Fibroblast of skin of right biceps (primary cell): Measurements from ENCODE around the gene TMTC2.

Source experiments
- DNase-seq: peaks from one replicate; pipeline ENCODE4 v3.0.0-alpha.2; 2013

Gene TMTC2

DNA sequence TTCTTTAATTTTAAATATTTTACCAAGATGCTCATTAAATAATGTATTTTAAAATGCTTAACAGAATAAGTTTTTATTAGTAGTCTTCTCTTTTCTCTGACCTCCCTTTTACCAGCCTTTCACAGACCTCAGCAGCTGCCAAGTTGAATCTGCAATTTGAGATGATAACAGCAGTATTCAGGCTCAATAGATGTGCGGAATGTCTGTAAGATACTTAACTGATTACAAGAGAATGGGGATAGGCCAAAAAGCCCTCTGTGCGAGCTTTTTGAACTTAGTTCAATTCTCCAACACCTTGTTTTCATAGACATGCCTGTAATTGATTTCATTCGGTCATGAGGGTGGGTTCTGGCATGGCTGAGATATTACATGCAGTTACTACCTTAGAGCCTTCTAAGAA lies 277.2 kb downstream of the TMTC2 start:
- no peak for DNase-seq

GRCh38 chr12:82964446-82964845 lies 277.7 kb downstream of the TMTC2 start:
- DNase-seq = no peak

GRCh38 chr12:82966001-82966559 lies 279.4 kb downstream of the TMTC2 start:
- no peak for DNase-seq

GRCh38 chr12:82968631-82969367 lies 282.1 kb downstream of the TMTC2 start:
- no peak for DNase-seq

- DNase-seq = no peak
Observed at GRCh38 chr12:82970614-82971013, 283.9 kb downstream of the TMTC2 start.

DNA sequence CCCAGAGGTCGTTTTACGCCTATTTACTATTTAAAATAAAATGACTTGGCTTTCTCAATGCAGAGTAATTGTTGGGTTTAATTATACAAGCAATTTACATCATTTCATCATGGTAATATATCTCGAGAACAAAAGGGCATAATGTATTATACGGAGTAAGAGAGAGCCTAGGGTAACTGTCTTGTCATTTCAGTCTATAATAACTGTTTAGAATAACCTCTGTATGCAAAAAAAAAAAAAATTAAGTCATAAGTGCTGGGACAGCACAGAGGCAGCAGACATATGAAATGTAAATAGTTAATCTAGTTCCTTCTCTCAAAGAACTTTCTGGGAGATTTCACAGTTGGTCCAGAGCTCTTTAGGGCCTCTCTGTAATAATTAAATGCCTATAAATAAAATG lies 284.9 kb downstream of the TMTC2 start:
- no peak for DNase-seq

- no peak for DNase-seq
Observed at GRCh38 chr12:82972624-82973023, 285.9 kb downstream of the TMTC2 start.

- DNase-seq = no peak
Observed at GRCh38 chr12:82973592-82973991, 286.9 kb downstream of the TMTC2 start.

- DNase-seq = peak; percentile 12
Observed at GRCh38 chr12:82981150-82981549, 294.4 kb downstream of the TMTC2 start.

DNA sequence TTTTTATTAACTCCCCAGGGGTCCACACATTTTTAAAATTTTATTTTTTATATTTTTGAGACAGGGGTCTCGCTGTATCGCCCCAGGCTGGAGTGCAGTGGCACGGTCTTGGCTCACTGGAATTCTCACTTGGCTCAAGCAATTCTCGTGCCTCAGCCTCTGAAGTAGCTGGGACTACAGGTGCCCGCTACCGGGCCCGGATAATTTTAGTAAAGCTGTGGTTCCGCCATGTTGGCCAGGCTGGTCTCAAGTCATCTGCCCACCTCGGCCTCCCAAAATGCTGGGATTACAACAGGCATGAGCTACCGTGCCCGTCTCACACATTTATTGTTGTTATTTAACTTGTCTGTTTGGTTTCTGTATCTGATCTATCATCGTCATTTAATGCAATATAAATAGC lies 307.4 kb downstream of the TMTC2 start:
- no peak for DNase-seq

DNA sequence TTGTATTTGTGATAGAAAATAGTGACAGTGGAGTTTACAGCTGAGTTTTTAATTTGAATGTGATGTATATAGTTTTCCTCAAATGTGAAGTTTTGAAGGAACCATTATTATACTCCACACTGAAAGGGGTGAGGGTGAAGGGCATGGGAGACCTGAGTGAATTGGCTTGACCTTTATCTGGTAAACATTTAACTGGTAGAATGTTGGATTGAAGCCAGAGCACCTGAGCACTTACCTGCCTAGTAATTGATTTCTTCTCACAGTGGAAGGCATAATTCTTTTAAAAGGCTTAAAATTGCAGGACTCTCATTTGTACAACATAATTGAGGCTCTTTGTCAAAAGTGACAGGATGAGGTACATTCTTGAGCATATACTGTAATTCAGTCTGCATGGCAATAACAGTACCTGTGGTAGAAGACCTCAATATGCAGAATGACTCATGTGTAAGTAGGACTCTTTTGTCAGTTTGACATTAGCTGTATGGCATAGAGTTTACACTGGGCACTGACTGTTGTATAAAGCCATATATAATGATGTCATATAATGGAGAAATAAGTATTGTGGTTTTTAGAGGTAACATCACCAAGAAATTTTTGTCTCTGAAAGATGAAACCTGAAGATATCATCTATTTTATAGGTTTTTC lies 309.6 kb downstream of the TMTC2 start:
- no peak for DNase-seq

DNA sequence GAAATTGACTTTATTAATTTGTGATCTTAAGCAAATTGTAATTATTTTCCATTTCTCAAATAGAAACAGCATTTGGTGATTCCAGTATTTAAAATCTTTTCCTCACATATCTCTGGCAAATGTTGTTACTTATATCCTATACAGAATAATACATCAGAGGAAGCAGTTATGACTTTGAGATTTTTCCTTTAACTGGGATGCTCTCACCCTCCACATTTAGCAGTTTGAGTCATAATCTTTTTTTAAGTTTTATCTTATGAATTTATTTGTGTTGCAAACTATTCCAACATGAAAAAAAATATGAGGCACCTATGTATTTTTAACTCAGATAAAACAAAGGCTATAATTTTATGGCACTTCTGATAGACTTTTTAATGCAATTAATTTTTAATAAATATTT lies 311.8 kb downstream of the TMTC2 start:
- DNase-seq = no peak

DNA sequence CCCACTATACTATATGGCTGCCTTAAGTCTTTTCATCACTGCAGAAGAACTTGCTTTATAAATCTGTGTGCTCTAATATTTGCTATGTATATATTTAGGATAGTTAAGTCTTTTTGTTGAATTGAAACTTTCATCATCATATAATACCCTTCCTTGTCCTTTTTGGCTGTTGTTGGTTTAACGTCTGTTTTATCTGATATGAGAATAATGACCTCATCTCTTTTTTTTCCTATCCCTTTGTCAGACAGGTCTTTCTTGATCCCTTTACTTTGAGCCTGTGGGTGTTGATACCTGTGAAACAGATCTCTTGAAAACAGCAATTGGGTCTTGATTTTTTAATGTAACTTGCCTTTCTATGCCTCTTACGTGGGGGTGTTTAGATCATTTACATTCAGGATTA lies 316.3 kb downstream of the TMTC2 start:
- no peak for DNase-seq

DNA sequence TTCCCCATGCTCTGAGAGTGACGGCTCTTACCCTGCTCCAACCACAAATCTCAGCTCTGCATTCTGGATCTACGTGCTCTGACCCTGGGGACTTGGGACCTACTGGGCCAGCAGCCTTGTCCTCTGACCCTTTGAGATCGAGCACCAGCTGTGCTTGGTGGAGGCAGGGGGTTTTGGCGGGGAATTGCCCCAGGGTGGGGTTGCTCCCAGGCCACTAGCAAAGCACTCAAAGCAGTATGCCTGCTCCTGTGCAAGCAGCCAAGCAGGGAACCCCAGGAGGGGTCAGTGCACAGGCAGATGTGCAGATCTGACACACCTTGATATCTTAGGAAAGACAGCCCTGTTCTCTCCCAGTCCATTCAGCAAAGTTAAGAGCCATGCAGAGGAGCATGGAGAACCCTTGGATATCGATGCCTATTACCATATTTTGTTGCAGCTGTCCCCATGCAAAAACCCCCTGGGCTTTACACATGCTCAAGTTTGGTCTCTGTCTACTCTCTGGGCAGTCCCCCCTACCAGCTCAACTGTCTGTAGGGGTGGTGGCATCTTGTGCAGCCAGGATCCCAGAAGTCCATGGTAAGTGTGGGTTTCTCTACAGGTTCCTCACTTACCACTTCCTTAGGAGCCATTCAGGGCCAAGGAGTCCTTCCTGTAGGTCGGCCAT lies 319.0 kb downstream of the TMTC2 start:
- no peak for DNase-seq

DNA sequence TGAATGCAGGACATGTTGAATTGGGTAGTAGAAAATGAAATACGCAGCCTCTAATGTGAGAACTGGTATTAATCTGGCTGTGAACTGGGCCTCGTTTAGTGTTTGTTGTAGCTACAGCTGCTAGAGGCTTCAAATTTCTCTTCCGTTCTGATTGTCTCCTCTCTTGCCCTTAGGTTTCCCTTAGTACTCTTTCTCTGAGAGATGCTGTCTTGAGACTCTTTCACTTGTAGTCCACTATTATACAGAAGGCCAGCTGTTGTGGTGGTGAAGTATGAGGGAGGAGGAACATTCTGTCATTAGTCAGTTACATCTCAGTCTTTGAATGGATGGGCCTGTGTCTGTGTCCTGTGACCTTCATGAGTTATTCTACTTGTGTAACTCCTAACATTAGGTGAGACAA lies 322.0 kb downstream of the TMTC2 start:
- DNase-seq = no peak

- DNase-seq = no peak
Observed at GRCh38 chr12:83010169-83010804, 323.6 kb downstream of the TMTC2 start.

DNA sequence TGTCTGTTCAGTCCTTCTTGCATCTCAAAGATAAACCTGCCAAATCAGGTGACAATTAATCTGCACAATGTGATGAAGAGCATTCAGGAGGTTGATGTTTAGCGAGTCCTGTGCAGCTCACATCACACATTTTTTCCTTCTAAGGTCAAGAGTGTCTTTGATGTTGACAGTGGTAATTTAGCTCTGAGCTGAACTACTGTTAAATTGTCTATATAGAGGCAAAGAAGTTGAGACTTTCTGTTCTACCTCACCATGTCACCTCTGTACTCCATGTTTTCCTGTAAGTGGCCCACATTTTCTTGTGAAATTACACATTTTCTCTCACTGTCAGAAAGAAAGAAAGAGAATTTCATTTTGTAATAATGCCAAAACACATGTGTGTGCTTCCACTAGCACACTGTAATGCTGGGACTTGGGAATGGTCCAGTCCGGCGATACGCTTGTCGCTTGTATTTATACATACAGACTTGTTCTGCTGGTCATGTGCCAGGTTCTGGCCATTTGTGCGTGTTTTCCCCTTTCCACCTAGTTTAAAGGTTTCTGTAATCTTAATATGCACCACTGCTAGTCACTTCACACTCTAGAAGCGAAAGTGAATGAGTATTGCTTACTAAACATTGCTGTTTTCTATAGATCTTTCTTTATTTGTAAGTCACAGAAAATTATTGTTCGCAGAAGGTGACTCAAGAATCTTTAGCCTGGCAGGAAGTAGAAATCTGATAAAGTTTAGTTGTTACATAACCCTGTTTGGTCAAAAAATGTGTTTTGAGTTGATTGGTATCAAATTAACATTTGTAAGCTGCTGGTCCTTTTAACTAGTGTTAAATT lies 328.9 kb downstream of the TMTC2 start:
- DNase-seq = peak; percentile 5

DNA sequence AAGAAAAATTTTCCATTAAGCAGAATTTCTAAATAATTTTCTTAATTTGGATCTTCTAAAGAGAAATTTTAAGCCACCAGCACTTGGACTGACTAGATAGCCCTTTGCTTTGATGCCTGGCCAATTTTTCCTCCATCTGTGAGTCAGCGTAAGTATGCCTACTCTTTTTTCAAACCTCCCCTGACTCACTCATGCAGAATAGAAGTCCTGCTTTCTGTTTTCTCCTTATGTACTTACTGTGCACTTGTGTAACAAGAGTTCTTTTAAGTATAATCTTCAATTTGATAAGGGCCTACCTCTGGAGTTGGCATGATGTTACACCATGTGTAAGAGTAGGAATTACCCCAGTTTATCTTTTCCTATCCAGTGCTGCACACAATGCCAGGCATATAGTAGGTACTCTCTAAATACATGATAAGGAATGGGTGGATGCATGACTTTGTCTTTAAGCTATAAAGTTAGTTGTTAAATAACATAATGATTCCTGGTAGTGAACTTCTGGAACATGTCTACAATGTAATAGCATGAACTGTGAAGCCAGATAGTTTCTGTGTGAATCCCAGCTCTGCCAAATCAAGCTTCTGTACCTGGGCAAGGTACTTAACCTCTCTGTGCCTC lies 329.6 kb downstream of the TMTC2 start:
- peak; percentile 82 for DNase-seq

DNA sequence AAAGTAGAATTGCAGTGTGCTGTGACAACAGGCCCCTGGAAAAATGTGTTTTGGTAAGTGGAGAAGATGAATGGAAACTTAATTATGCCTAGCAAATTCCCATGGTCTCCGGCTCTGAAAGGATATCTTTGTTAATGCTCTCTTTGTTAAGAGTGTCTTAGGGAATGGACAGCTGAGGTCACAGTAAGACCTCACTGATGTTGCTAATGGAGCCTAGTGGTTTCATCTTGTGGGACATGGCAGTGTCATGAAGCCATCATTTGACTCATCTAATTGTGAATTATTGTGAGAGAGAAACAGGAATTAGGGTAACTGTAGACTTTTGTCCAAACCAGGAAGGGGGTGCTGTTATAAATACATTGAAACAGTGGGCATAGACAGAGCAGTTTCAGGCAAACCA lies 330.3 kb downstream of the TMTC2 start:
- DNase-seq = peak; percentile 1

DNA sequence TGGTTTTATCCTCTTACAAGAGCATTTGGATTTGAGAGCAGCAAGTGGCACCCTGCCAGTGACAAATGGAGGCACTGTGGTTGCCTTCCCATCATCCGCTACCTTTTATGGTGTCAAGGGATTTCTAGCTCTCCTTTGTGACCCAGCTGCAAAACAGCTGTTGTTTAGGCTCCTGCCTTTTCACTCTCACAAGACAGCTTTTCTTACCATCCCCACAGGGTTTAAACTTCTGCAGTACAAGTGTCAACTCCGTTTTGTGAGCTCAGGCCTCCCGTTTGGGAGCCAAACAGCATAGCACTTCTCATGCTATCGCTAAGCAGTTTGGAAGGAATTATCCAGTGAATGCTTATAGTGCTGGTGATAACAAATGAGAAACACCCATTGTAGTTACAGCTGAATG lies 331.4 kb downstream of the TMTC2 start:
- peak; percentile 6 for DNase-seq

- DNase-seq = no peak
Observed at GRCh38 chr12:83027021-83027723, 340.5 kb downstream of the TMTC2 start.
